HG02759 (cell line): ENCODE results near the gene CAMK1D.

Experiments
- ATAC-seq: cut with Tn5 transposase; IDR thresholded peaks from one replicate; pipeline ENCODE4 v1.9.1; 2021; ENCODE audit warnings: mild to moderate bottlenecking, moderate library complexity; ENCODE audit not compliant: unreplicated experiment

The CAMK1D gene

DNA sequence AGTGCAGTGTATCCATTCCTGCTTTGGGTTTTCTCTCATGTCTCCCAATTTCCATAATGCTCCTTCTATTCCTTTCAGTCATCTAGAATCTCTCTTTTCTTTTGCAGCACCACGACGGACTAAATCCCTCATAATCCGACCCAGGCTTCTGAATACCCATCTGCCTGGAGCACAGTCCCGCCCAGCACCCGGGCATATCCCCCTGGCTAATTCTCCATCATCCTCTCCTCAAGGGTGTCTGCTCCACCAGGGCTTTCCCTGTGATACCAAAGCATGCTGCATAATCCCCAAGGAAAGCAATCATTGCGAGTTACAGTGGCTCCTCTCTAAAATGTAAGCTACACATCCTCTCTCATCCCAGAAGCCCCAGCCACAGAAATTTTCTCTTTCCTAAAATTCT is 330.3 kb downstream of the CAMK1D start:
- no peak for ATAC-seq

- no peak for ATAC-seq
Observed at GRCh38 chr10:12681252-12681651, 331.9 kb downstream of the CAMK1D start.

DNA sequence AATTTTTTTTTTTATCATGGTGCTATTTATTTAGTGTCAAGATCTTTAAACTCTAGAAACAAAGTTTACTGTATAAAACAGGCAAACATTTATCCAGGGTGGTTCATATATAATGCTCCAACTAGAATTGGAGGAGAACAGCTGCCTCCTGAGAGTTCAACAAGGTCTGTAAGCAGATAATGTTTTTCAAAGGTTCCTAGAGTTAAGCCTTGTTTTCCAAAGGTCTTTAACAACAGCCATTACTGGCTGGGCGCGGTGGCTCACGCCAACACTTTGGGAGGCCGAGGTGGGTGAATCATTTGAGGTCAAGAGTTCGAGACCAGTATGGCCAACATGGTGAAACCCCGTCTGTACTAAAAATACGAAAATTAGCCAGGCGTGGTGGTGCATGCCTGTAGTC is 335.4 kb downstream of the CAMK1D start:
- ATAC-seq: no peak

GRCh38 chr10:12685261-12686058 is 336.1 kb downstream of the CAMK1D start:
- no peak for ATAC-seq

- ATAC-seq: no peak
Observed at GRCh38 chr10:12687996-12688395, 338.6 kb downstream of the CAMK1D start.

GRCh38 chr10:12689893-12690292 is 340.5 kb downstream of the CAMK1D start:
- ATAC-seq: no peak

DNA sequence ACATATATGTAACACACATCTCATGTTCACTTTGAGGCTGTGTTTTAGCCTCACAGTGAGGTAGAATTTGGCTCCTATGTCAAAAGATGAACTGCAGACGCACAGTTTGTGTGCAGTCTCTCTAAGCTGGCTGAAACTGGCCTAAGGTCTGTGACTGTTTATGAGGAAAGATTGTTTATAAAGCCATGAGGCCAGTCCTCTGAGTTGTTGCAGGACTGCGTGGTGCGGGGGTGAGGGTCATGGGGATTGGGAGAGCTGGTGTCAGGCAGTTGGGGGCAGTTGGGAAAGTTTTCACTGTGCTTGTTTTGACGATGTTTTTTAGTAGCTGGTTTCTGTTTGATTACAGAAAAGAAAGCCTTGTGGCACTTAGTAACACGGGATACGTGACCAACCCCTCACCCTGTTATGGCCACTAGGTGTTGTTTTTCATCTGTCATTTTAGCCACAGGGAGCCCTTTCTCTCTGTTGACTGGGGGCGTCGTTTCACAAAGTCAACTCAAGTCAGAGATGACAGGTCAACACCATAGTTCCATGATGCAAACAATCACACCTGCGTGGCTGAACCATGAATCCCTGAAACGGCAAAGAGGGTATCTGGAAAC is 341.3 kb downstream of the CAMK1D start:
- ATAC-seq: no peak

GRCh38 chr10:12691596-12691995 is 342.2 kb downstream of the CAMK1D start:
- no peak for ATAC-seq

GRCh38 chr10:12697764-12698163 is 348.4 kb downstream of the CAMK1D start:
- ATAC-seq: no peak

DNA sequence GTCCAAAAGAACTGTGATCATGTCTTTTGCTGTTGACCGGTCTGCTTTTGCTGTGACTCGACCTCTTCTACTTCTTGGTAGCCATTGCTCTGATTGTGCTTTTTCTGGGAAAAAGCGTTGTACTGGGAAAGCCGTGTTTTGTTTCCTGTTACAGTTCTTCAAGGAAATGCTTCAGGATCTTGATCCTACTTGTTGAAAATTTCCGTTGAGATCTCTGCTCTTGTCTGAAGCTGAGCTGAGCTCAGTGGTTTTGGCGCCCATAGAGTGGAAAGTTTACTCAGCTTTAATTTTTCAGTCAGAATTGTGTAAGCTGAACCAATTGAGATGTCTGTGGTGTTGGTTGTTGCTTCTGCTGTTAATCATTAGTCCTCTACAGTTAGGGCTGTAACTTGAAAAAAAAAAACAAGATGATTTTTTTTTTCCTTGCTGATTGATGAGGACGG is 349.9 kb downstream of the CAMK1D start:
- no peak for ATAC-seq

GRCh38 chr10:12699781-12700556 is 350.6 kb downstream of the CAMK1D start:
- ATAC-seq: no peak

DNA sequence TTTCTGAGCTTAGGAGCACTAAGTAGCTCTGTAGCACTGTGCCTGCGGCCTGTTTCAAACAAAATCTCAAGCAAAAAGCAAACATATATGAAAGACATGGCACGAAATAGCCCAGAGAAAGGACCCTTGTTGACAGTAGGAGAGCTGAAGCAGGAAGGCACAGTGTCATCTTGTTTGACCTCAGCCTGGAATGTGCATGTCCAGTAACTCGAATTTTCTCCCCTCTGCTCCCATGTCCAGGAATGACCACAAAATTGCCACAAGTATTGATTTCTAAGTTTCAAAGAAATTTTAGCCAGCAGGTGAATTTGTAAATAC is 351.2 kb downstream of the CAMK1D start:
- no peak for ATAC-seq

GRCh38 chr10:12701696-12702095 is 352.3 kb downstream of the CAMK1D start:
- ATAC-seq: no peak

GRCh38 chr10:12702215-12702770 is 352.9 kb downstream of the CAMK1D start:
- ATAC-seq: no peak

DNA sequence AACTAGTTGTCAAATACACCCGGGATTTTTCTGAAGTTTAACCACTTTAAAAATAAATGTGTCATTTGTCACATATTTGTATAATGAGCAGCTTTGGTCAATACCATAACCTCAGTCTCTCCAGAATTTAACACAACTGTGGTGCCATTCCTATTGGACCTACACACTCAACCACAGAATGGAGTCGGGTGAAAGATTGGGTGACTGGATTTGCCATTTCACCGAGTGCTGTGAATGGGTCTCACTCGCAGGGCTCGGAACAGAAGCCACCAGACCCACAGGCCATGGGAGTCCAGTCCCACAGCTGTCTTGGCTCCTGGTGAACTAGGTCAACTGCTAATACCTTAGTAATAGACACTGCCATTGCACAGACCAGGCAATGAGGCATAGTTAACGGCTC is 353.8 kb downstream of the CAMK1D start:
- ATAC-seq: no peak

DNA sequence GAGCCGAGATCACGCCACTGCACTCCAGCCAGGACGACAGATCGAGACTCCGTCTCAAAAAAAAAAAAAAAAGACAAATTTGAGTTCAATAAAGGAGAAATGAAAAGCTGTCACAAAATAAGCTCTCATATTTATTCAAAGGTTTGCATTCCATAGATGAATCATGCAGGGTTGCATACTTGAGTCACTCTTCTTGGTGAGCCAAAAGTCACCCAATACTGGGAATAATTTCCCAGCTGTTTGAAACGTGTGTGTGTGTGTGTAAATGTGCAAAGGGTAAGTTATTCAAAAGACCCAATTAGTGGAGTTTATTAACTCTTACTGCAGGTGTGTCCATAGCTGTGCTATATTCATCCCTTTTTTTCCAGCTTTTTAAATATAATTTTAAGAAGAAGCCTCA is 354.5 kb downstream of the CAMK1D start:
- no peak for ATAC-seq

GRCh38 chr10:12704488-12704887 is 355.1 kb downstream of the CAMK1D start:
- ATAC-seq: no peak

DNA sequence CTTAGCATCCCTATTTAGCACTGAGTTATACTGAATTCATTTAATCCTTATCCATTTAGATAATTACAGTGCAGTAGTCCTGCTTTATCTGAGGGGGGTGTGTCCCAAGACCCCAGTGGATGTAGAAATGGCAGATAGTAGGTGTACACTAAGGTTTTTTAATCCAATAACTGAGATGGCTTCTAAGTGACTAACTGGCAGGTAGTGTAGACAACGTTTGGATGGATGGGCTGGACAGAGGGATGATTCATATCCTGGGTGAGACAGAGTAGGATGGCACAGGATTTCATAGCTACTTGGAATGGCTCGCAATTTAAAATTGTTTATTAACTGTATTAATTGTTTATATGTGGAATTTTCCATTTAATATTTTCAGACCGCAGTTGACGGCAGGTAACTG is 356.6 kb downstream of the CAMK1D start:
- ATAC-seq: no peak

- ATAC-seq: no peak
Observed at GRCh38 chr10:12707461-12708185, 358.3 kb downstream of the CAMK1D start.

- ATAC-seq: no peak
Observed at GRCh38 chr10:12709000-12709401, 359.7 kb downstream of the CAMK1D start.

- no peak for ATAC-seq
Observed at GRCh38 chr10:12709521-12709963, 360.2 kb downstream of the CAMK1D start.
